ENCODE measurements around the gene ZDHHC11. TPM values are rescaled to one million over a fixed set of nuclear protein-coding genes. Genes with fewer than 3 reads are reported as not detected.
"Not testable (repeated sequence)": the region's sequence is repeated elsewhere in the genome, so short reads cannot be mapped to it uniquely, and the experiment has no call there.

ZDHHC11 gene
- total RNA-seq, 2 experiments from 2014 or later, result 9.9 to 10.6 TPM

GRCh38 chr5:885529-885928 lies 34.7 kb upstream of the ZDHHC11 start:
- CTCF ChIA-PET, result no interaction called here

GRCh38 chr5:885127-885442 lies 34.3 kb upstream of the ZDHHC11 start:
- DNase-seq (no peak), ATAC-seq (no peak)
- H3K4me1 Mint-ChIP-seq, result peaks cover 27% of the 10 kb centered on the region
- H3K36me3 Mint-ChIP-seq, result peaks cover 86% of the 10 kb centered on the region
- H3K27me3 Mint-ChIP-seq, result peaks cover 6% of the 10 kb centered on the region
- CTCF ChIA-PET, result no interaction called here
- no peak overlapping the region for H3K27ac Mint-ChIP-seq
- H3K4me3 Mint-ChIP-seq, result no peak overlapping the region
- peaks cover 10% of the 10 kb centered on the region for H3K9me3 Mint-ChIP-seq (ENCODE audit: low read depth)

More at GRCh38 chr5:885529-885928, 34.7 kb upstream of the ZDHHC11 start:
- ATAC-seq, result no peak
- Mint-ChIP-seq H3K9me3 (ENCODE audit: low read depth) (peaks cover 10% of the 10 kb centered on the region), H3K36me3 (peaks cover 85% of the 10 kb centered on the region), H3K27me3 (peaks cover 6% of the 10 kb centered on the region), H3K27ac (no peak overlapping the region), H3K4me3 (no peak overlapping the region), H3K4me1 (peaks cover 27% of the 10 kb centered on the region)
- DNase-seq, result no peak

GRCh38 chr5:884345-885126 lies 33.8 kb upstream of the ZDHHC11 start:
- Mint-ChIP-seq H3K27me3 (peaks cover 6% of the 10 kb centered on the region), H3K4me1 (peaks cover 24% of the 10 kb centered on the region), H3K4me3 (no peak overlapping the region), H3K9me3 (ENCODE audit: low read depth) (peaks cover 10% of the 10 kb centered on the region), H3K27ac (no peak overlapping the region), H3K36me3 (peaks cover 82% of the 10 kb centered on the region)
- CTCF ChIA-PET, result no interaction called here
- DNase-seq, result no peak
- no peak for ATAC-seq

GRCh38 chr5:883475-884181 lies 32.8 kb upstream of the ZDHHC11 start:
- peak overlapping the region; percentile 85 for H3K27ac Mint-ChIP-seq
- H3K27me3 Mint-ChIP-seq, result peaks cover 6% of the 10 kb centered on the region
- no peak overlapping the region for H3K4me3 Mint-ChIP-seq
- CTCF ChIA-PET, result no interaction called here
- DNase-seq (no peak), ATAC-seq (no peak)
- H3K36me3 Mint-ChIP-seq, result peaks cover 78% of the 10 kb centered on the region
- H3K4me1 Mint-ChIP-seq, result peaks cover 23% of the 10 kb centered on the region
- H3K9me3 Mint-ChIP-seq (ENCODE audit: low read depth), result peaks cover 10% of the 10 kb centered on the region

- H3K4me1 Mint-ChIP-seq, result peaks cover 22% of the 10 kb centered on the region
- H3K27me3 Mint-ChIP-seq, result peaks cover 6% of the 10 kb centered on the region
- H3K4me3 Mint-ChIP-seq, result peak overlapping the region; percentile 55
- DNase-seq (peak; percentile 40), ATAC-seq (peak; percentile 17)
- H3K9me3 Mint-ChIP-seq (ENCODE audit: low read depth), result peaks cover 10% of the 10 kb centered on the region
- CTCF ChIA-PET, result no interaction called here
- peak overlapping the region; percentile 85 for H3K27ac Mint-ChIP-seq
- H3K36me3 Mint-ChIP-seq, result peaks cover 70% of the 10 kb centered on the region
Observed at GRCh38 chr5:882253-883183, 31.7 kb upstream of the ZDHHC11 start.

- DNase-seq, result no peak
- Mint-ChIP-seq H3K27ac (peak overlapping the region; percentile 85), H3K4me3 (no peak overlapping the region), H3K4me1 (peaks cover 22% of the 10 kb centered on the region), H3K27me3 (peaks cover 6% of the 10 kb centered on the region), H3K36me3 (peaks cover 65% of the 10 kb centered on the region), H3K9me3 (ENCODE audit: low read depth) (peaks cover 10% of the 10 kb centered on the region)
- CTCF ChIA-PET, result no interaction called here
- no peak for ATAC-seq
Observed at GRCh38 chr5:881551-881935, 30.8 kb upstream of the ZDHHC11 start.

GRCh38 chr5:880816-881550 lies 30.2 kb upstream of the ZDHHC11 start:
- DNase-seq, result no peak
- Mint-ChIP-seq H3K36me3 (peaks cover 63% of the 10 kb centered on the region), H3K27me3 (peaks cover 6% of the 10 kb centered on the region), H3K9me3 (ENCODE audit: low read depth) (peaks cover 10% of the 10 kb centered on the region), H3K27ac (peak overlapping the region; percentile 28), H3K4me3 (no peak overlapping the region), H3K4me1 (peaks cover 22% of the 10 kb centered on the region)
- ATAC-seq, result no peak
- CTCF ChIA-PET, result no interaction called here

- peaks cover 47% of the 10 kb centered on the region for H3K36me3 Mint-ChIP-seq
- H3K9me3 Mint-ChIP-seq (ENCODE audit: low read depth), result peaks cover 10% of the 10 kb centered on the region
- CTCF ChIA-PET, H3K4me3 Mint-ChIP-seq, ATAC-seq, DNase-seq, H3K27me3 Mint-ChIP-seq, H3K27ac Mint-ChIP-seq: not testable (repeated sequence)
- H3K4me1 Mint-ChIP-seq, result peaks cover 22% of the 10 kb centered on the region
Observed at GRCh38 chr5:878677-879076, 27.9 kb upstream of the ZDHHC11 start.

GRCh38 chr5:878125-878524 lies 27.3 kb upstream of the ZDHHC11 start:
- Mint-ChIP-seq H3K36me3 (peaks cover 41% of the 10 kb centered on the region), H3K9me3 (ENCODE audit: low read depth) (peaks cover 10% of the 10 kb centered on the region), H3K27ac (no peak overlapping the region), H3K27me3 (peaks cover 6% of the 10 kb centered on the region), H3K4me1 (peaks cover 18% of the 10 kb centered on the region), H3K4me3 (no peak overlapping the region)
- CTCF ChIA-PET, result no interaction called here
- DNase-seq (no peak), ATAC-seq (no peak)

GRCh38 chr5:876398-877365 lies 25.9 kb upstream of the ZDHHC11 start:
- Mint-ChIP-seq H3K9me3 (ENCODE audit: low read depth) (no peaks in the 10 kb centered on the region), H3K27me3 (no peaks in the 10 kb centered on the region), H3K36me3 (peaks cover 27% of the 10 kb centered on the region), H3K27ac (no peak overlapping the region), H3K4me1 (peaks cover 4% of the 10 kb centered on the region), H3K4me3 (no peak overlapping the region)
- CTCF ChIA-PET, result no interaction called here
- ATAC-seq, result no peak
- no peak for DNase-seq

GRCh38 chr5:875931-876330 lies 25.1 kb upstream of the ZDHHC11 start:
- Mint-ChIP-seq H3K4me1 (no peaks in the 10 kb centered on the region), H3K9me3 (ENCODE audit: low read depth) (no peaks in the 10 kb centered on the region), H3K27ac (no peak overlapping the region), H3K27me3 (no peaks in the 10 kb centered on the region), H3K4me3 (no peak overlapping the region), H3K36me3 (peaks cover 25% of the 10 kb centered on the region)
- CTCF ChIA-PET, result no interaction called here
- ATAC-seq (no peak), DNase-seq (no peak)

- peaks cover 37% of the 10 kb centered on the region for H3K36me3 Mint-ChIP-seq
- H3K27ac Mint-ChIP-seq, result no peak overlapping the region
- ATAC-seq (no peak), DNase-seq (no peak)
- H3K4me3 Mint-ChIP-seq, result no peak overlapping the region
- H3K27me3 Mint-ChIP-seq, result no peaks in the 10 kb centered on the region
- H3K9me3 Mint-ChIP-seq (ENCODE audit: low read depth), result no peaks in the 10 kb centered on the region
- CTCF ChIA-PET, result no interaction called here
- H3K4me1 Mint-ChIP-seq, result no peaks in the 10 kb centered on the region
Observed at GRCh38 chr5:873328-873727, 22.5 kb upstream of the ZDHHC11 start.

Data from activated CD8-positive, alpha-beta memory T cell treated with anti-CD3 and anti-CD28 coated beads, Interleukin-2, amount 10 ng/mL, durations not matched to agents 7 days and 5 days (primary cell).